Common myeloid progenitor, CD34-positive (primary cell): Measurements from ENCODE around the gene CCDC8.

Experiments
- CTCF ChIA-PET: fragments of 350-600 bp; sonication (Branson Sonifier 250); formaldehyde crosslinking; loops from one replicate; lab custom pipeline; 2021; ENCODE audit warnings: antibody characterized with exemption; lab: Charles Lee
- POLR2A ChIA-PET: fragments of 350-600 bp; sonication (Branson Sonifier 250); formaldehyde crosslinking; loops from one replicate; lab custom pipeline; 2021; ENCODE audit warnings: antibody characterized with exemption; lab: Charles Lee
- DNase-seq, 3 donors: peaks; one replicate each; pipeline versions ENCODE4 v3.0.0 to v3.0.0-alpha.2; 2013
- H3K27ac ChIP-seq, 2 experiments: 1 replicate in 1 of 2; 2 replicates in 1 of 2; pipeline ENCODE4 v1.7.0; 2013; ENCODE audit warnings: inconsistent platforms in 2 of 2, low read length in 2 of 2, mild to moderate bottlenecking in 2 of 2, low read depth in 1 of 2, moderate library complexity in 1 of 2; ENCODE audit not compliant: severe bottlenecking in 2 of 2, insufficient read depth in 1 of 2, poor library complexity in 1 of 2
- H3K27me3 ChIP-seq, 5 experiments: replicated peaks in 2 of 5; 1 replicate in 3 of 5; 2 replicates in 2 of 5; pipeline versions ENCODE4 v1.6.1 to v1.7.0; 2013; ENCODE audit warnings: low read length in 4 of 5, mild to moderate bottlenecking in 2 of 5, moderate library complexity in 2 of 5, inconsistent platforms in 1 of 5; ENCODE audit not compliant: insufficient read depth in 5 of 5, control insufficient read depth in 4 of 5
- H3K36me3 ChIP-seq, 4 experiments: 1 replicate in 2 of 4; 2 replicates in 2 of 4; pipeline versions ENCODE4 v1.6.1 to v1.7.0; 2013; ENCODE audit warnings: low read length in 3 of 4, control low read depth in 1 of 4, mild to moderate bottlenecking in 1 of 4; ENCODE audit not compliant: control insufficient read depth in 4 of 4, insufficient read depth in 4 of 4
- H3K4me1 ChIP-seq, 4 experiments: 1 replicate in 3 of 4; 2 replicates in 1 of 4; pipeline versions ENCODE4 v1.6.1 to v1.7.1; 2013; ENCODE audit warnings: low read length in 3 of 4, mild to moderate bottlenecking in 3 of 4, control low read depth in 1 of 4, inconsistent platforms in 1 of 4, moderate library complexity in 1 of 4; ENCODE audit not compliant: control insufficient read depth in 4 of 4, insufficient read depth in 4 of 4; ENCODE audit errors: control extremely low read depth in 1 of 4
- H3K4me3 ChIP-seq, 7 experiments: 1 replicate in 4 of 7; 2 replicates in 3 of 7; pipeline versions ENCODE4 v1.5.1 to v1.7.0; 2013; ENCODE audit warnings: mild to moderate bottlenecking in 7 of 7, low read length in 6 of 7, moderate library complexity in 6 of 7, inconsistent platforms in 2 of 7, low read depth in 2 of 7, control low read depth in 1 of 7; ENCODE audit not compliant: insufficient read depth in 4 of 7, control insufficient read depth in 1 of 7; ENCODE audit errors: extremely low read depth in 1 of 7
- H3K9me3 ChIP-seq, 5 experiments: 1 replicate in 4 of 5; 2 replicates in 1 of 5; pipeline versions ENCODE4 v1.6.1 to v1.7.1; 2013; ENCODE audit warnings: low read length in 4 of 5, mild to moderate bottlenecking in 2 of 5, inconsistent platforms in 1 of 5, low read depth in 1 of 5, moderate library complexity in 1 of 5; ENCODE audit not compliant: control insufficient read depth in 4 of 5, insufficient read depth in 2 of 5; ENCODE audit errors: control extremely low read depth in 1 of 5
- WGBS: methylation state at CpG from one replicate; pipeline ENCODE4 v1.1.5; 2013; ENCODE audit not compliant: insufficient coverage; 5-methylcytosine and 5-hydroxymethylcytosine counted together

Gene CCDC8

GRCh38 chr19:46411925-46412649 lies 1.3 kb downstream of the CCDC8 start:
- Histone ChIP-seq H3K27ac (no peak overlapping the region), H3K4me3 (no peak overlapping the region), H3K9me3 (peaks cover 0 to 3% (median 1%) of the 10 kb centered on the region in 5 experiments), H3K36me3 (no peaks in the 10 kb centered on the region), H3K27me3 (peaks cover 9 to 87% (median 34%) of the 10 kb centered on the region in 5 experiments), H3K4me1 (peaks cover 0 to 34% (median 22%) of the 10 kb centered on the region in 4 experiments)
- ChIA-PET POLR2A (no interaction called here), CTCF (interaction anchor here (1.2 to 1.6 kb wide), 2 partner anchors 10 to 16 kb away, joined by 3 to 6 read pairs; no protein-coding TSS in a partner anchor)
- no peak for DNase-seq
- 58% methylated on average over 48 of the region's 54 CpGs for whole genome bisulfite sequencing

- Histone ChIP-seq H3K4me1 (peaks cover 0 to 30% (median 19%) of the 10 kb centered on the region in 4 experiments), H3K9me3 (peaks cover 0 to 3% (median 1%) of the 10 kb centered on the region in 5 experiments), H3K36me3 (no peaks in the 10 kb centered on the region), H3K4me3 (no peak overlapping the region), H3K27me3 (peaks cover 9 to 87% (median 33%) of the 10 kb centered on the region in 5 experiments), H3K27ac (no peak overlapping the region)
- no peak for DNase-seq
- 93% methylated on average over 12 of the region's 13 CpGs for WGBS
- ChIA-PET POLR2A (no interaction called here), CTCF (interaction anchor here (1.2 to 1.6 kb wide), 2 partner anchors 9 to 15 kb away, joined by 3 to 6 read pairs; no protein-coding TSS in a partner anchor)
These were observed 2.1 kb downstream of the CCDC8 start for GRCh38 chr19:46411088-46411924.

GRCh38 chr19:46410205-46411087 lies 2.9 kb downstream of the CCDC8 start:
- Histone ChIP-seq H3K27ac (no peak overlapping the region), H3K4me1 (peaks cover 0 to 26% (median 15%) of the 10 kb centered on the region in 4 experiments), H3K36me3 (no peaks in the 10 kb centered on the region), H3K9me3 (peaks cover 0 to 3% (median 1%) of the 10 kb centered on the region in 5 experiments), H3K27me3 (peaks cover 9 to 87% (median 35%) of the 10 kb centered on the region in 5 experiments), H3K4me3 (no peak overlapping the region)
- ChIA-PET POLR2A (no interaction called here), CTCF (interaction anchor here (1.2 to 1.6 kb wide), 2 partner anchors 8 to 14 kb away, joined by 3 to 6 read pairs; no protein-coding TSS in a partner anchor)
- no peak for DNase-seq
- 95% methylated on average over 12 of the region's 13 CpGs for WGBS

GRCh38 chr19:46409191-46409590 lies 4.2 kb downstream of the CCDC8 start:
- DNase-seq: no peak
- no peaks in the 10 kb centered on the region for H3K36me3 ChIP-seq
- WGBS: 88% methylated on average over 3 of the region's 3 CpGs
- H3K9me3 ChIP-seq: no peaks in the 10 kb centered on the region
- ChIA-PET POLR2A (no interaction called here), CTCF (no interaction called here)
- peaks cover 3 to 88% (median 36%) of the 10 kb centered on the region in 5 experiments for H3K27me3 ChIP-seq
- no peak overlapping the region for H3K27ac ChIP-seq
- peaks cover 0 to 34% (median 23%) of the 10 kb centered on the region in 4 experiments for H3K4me1 ChIP-seq
- no peak overlapping the region for H3K4me3 ChIP-seq

GRCh38 chr19:46408664-46409039 lies 4.7 kb downstream of the CCDC8 start:
- Histone ChIP-seq H3K27ac (no peak overlapping the region), H3K27me3 (peaks cover 3 to 88% (median 38%) of the 10 kb centered on the region in 5 experiments), H3K36me3 (no peaks in the 10 kb centered on the region), H3K9me3 (no peaks in the 10 kb centered on the region), H3K4me3 (no peak overlapping the region), H3K4me1 (peaks cover 0 to 37% (median 27%) of the 10 kb centered on the region in 4 experiments)
- ChIA-PET CTCF (no interaction called here), POLR2A (no interaction called here)
- DNase-seq: no peak
- WGBS: 24% methylated on average over 8 of the region's 11 CpGs

GRCh38 chr19:46407856-46408663 lies 5.3 kb downstream of the CCDC8 start:
- DNase-seq: no peak
- Histone ChIP-seq H3K27ac (no peak overlapping the region), H3K4me3 (no peak overlapping the region), H3K27me3 (peaks cover 3 to 87% (median 35%) of the 10 kb centered on the region in 5 experiments), H3K36me3 (no peaks in the 10 kb centered on the region), H3K9me3 (no peaks in the 10 kb centered on the region), H3K4me1 (peaks cover 0 to 33% (median 24%) of the 10 kb centered on the region in 4 experiments)
- CTCF ChIA-PET: no interaction called here
- POLR2A ChIA-PET: interaction anchor here (0.6 kb wide), 1 partner anchor 297 kb away, joined by 3 read pairs; no protein-coding TSS in a partner anchor
- WGBS: 43% methylated on average over 16 of the region's 23 CpGs
